Activated T-helper 9 cell treated with anti-CD3 and anti-CD28 coated beads, Interleukin-2, amount 50 U/mL, for 16 hours (primary cell): ENCODE data around the gene FIBCD1.
"Not testable (repeated sequence)": the region's sequence is repeated elsewhere in the genome, so short reads cannot be mapped to it uniquely, and the experiment has no call there.

Experiments used
- DNase-seq: peaks from one replicate; pipeline ENCODE4 v3.0.0-alpha.2; 2020; ENCODE audit warnings: low read depth

FIBCD1 gene

GRCh38 chr9:130973686-130974281, 34.7 kb upstream of the FIBCD1 start:
- no peak for DNase-seq

- no peak for DNase-seq
Measured at GRCh38 chr9:130972957-130973685, 34.1 kb upstream of the FIBCD1 start.

- DNase-seq = no peak
Measured at GRCh38 chr9:130972277-130972956, 33.4 kb upstream of the FIBCD1 start.

- no peak for DNase-seq
Measured at GRCh38 chr9:130971294-130971849, 32.3 kb upstream of the FIBCD1 start.

GRCh38 chr9:130970855-130971254, 31.8 kb upstream of the FIBCD1 start:
- DNase-seq = no peak

GRCh38 chr9:130970052-130970451, 31.0 kb upstream of the FIBCD1 start:
- no peak for DNase-seq

- DNase-seq = no peak
Measured at GRCh38 chr9:130965680-130966079, 26.6 kb upstream of the FIBCD1 start.

GRCh38 chr9:130963916-130964315, 24.9 kb upstream of the FIBCD1 start:
- no peak for DNase-seq

- DNase-seq = no peak
Measured at GRCh38 chr9:130963337-130963908, 24.4 kb upstream of the FIBCD1 start.

GRCh38 chr9:130962418-130963316, 23.6 kb upstream of the FIBCD1 start:
- no peak for DNase-seq

GRCh38 chr9:130961511-130962300, 22.7 kb upstream of the FIBCD1 start:
- no peak for DNase-seq

GRCh38 chr9:130960522-130961378, 21.7 kb upstream of the FIBCD1 start:
- no peak for DNase-seq

GRCh38 chr9:130959809-130960334, 20.8 kb upstream of the FIBCD1 start:
- DNase-seq = no peak

GRCh38 chr9:130958564-130958963, 19.5 kb upstream of the FIBCD1 start:
- not testable (repeated sequence) for DNase-seq

GRCh38 chr9:130957451-130958203, 18.6 kb upstream of the FIBCD1 start:
- DNase-seq = no peak

GRCh38 chr9:130956636-130957450, 17.8 kb upstream of the FIBCD1 start:
- DNase-seq = no peak

GRCh38 chr9:130955947-130956621, 17.0 kb upstream of the FIBCD1 start:
- no peak for DNase-seq
